ENCODE measurements around the gene LMAN2L.

Gene LMAN2L

GRCh38 chr2:96690306-96691021 is 49.4 kb downstream of the LMAN2L start:
- no peaks in the 10 kb centered on the region for H3K27me3 ChIP-seq (ENCODE audit: insufficient read depth, low read length)
- no peaks in the 10 kb centered on the region for H3K4me1 ChIP-seq (ENCODE audit: insufficient read depth, low read length)
- H3K9ac ChIP-seq (ENCODE audit: low read depth, low read length), result no peak overlapping the region
- H3K27ac ChIP-seq (ENCODE audit: low read length), result no peak overlapping the region
- H3K9me3 ChIP-seq (ENCODE audit: insufficient read depth, low read depth, low read length), result no peaks in the 10 kb centered on the region
- H3K4me3 ChIP-seq (ENCODE audit: low read length), result no peak overlapping the region
- no peaks in the 10 kb centered on the region for H3K36me3 ChIP-seq (ENCODE audit: insufficient read depth, low read depth, low read length)

- no peaks in the 10 kb centered on the region for H3K36me3 ChIP-seq (ENCODE audit: insufficient read depth, low read depth, low read length)
Observed at GRCh38 chr2:96689431-96689991, 50.4 kb downstream of the LMAN2L start.

GRCh38 chr2:96688649-96689430 is 51.0 kb downstream of the LMAN2L start:
- Histone ChIP-seq H3K9ac (ENCODE audit: low read depth, low read length) (no peak overlapping the region), H3K4me1 (ENCODE audit: insufficient read depth, low read length) (no peaks in the 10 kb centered on the region), H3K36me3 (ENCODE audit: insufficient read depth, low read depth, low read length) (no peaks in the 10 kb centered on the region), H3K4me3 (ENCODE audit: low read length) (no peak overlapping the region), H3K27me3 (ENCODE audit: insufficient read depth, low read length) (no peaks in the 10 kb centered on the region), H3K27ac (ENCODE audit: low read length) (no peak overlapping the region), H3K9me3 (ENCODE audit: insufficient read depth, low read depth, low read length) (no peaks in the 10 kb centered on the region)

More at GRCh38 chr2:96689431-96689991, 50.4 kb downstream of the LMAN2L start:
- Histone ChIP-seq H3K4me3 (ENCODE audit: low read length) (no peak overlapping the region), H3K27ac (ENCODE audit: low read length) (no peak overlapping the region), H3K9me3 (ENCODE audit: insufficient read depth, low read depth, low read length) (no peaks in the 10 kb centered on the region), H3K27me3 (ENCODE audit: insufficient read depth, low read length) (no peaks in the 10 kb centered on the region), H3K4me1 (ENCODE audit: insufficient read depth, low read length) (no peaks in the 10 kb centered on the region), H3K9ac (ENCODE audit: low read depth, low read length) (no peak overlapping the region)

DNA sequence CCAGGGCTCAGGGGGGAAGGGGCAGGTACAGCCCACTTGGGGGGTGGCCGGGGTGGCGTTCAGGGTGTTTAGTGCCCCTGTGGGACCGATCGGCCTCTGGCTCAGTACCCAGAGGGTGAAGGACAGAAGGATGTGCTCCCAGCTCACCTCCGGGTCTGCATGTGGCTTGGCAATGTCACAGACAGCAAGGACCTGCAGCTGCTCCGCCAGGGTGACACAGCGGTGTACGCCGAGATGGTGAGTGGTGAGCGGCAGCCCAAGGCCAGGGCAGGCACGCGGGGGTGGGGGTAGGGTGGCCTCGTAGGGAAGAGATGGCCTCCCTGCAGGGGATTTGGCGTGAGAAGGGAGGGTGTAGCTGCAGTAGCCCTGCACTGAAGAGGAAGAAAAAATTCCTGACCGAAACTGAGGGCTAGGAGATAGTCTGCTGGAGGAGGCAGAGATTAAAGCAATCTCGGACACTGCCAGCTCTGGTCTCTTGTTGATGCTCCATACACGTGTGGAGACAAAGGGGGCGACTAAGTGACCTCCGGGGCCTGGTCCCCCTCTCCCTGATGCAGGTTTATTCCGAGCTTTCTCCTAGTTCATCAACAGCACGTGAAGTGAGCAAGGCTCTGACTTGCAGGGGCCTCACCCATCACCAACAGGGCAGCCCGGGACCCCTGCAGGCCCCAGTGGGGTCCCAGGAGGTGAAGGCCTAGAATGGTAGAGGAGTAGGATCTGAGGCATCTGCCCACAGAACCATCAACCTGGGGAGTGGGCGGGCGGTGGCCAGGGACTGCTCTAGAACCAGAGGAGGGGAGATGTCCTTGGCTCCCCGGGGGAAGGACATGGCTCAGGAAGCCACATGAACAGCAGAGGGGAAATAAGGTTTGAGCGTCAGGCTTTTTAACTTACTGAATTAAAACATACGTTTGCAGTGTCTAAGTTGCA is 51.9 kb downstream of the LMAN2L start:
- no peaks in the 10 kb centered on the region for H3K4me1 ChIP-seq (ENCODE audit: insufficient read depth, low read length)
- no peaks in the 10 kb centered on the region for H3K9me3 ChIP-seq (ENCODE audit: insufficient read depth, low read depth, low read length)
- no peak overlapping the region for H3K27ac ChIP-seq (ENCODE audit: low read length)
- no peak overlapping the region for H3K4me3 ChIP-seq (ENCODE audit: low read length)
- no peaks in the 10 kb centered on the region for H3K36me3 ChIP-seq (ENCODE audit: insufficient read depth, low read depth, low read length)
- H3K9ac ChIP-seq (ENCODE audit: low read depth, low read length), result no peak overlapping the region
- no peaks in the 10 kb centered on the region for H3K27me3 ChIP-seq (ENCODE audit: insufficient read depth, low read length)

DNA sequence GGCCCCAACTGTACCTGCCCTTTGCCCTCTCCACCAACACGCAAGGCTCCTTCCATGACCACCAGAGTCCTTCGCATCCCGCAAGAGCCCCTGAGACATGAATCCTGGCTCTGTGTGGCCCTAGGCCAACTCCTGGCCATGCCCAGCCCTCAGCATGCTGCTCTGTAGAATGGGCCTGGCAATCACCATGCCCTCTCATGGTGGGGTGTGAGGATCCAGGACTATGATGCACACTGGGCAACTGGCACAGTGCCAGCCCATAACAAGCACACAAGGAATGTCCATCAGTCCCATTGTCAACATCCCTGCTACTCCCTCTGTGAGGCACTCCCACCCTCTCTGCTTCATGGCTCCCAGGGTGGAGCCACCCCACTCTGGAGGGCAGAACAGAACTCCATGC is 52.6 kb downstream of the LMAN2L start:
- Histone ChIP-seq H3K4me3 (ENCODE audit: low read length) (no peak overlapping the region), H3K9ac (ENCODE audit: low read depth, low read length) (no peak overlapping the region), H3K27me3 (ENCODE audit: insufficient read depth, low read length) (no peaks in the 10 kb centered on the region), H3K9me3 (ENCODE audit: insufficient read depth, low read depth, low read length) (no peaks in the 10 kb centered on the region), H3K36me3 (ENCODE audit: insufficient read depth, low read depth, low read length) (no peaks in the 10 kb centered on the region), H3K27ac (ENCODE audit: low read length) (no peak overlapping the region), H3K4me1 (ENCODE audit: insufficient read depth, low read length) (no peaks in the 10 kb centered on the region)

DNA sequence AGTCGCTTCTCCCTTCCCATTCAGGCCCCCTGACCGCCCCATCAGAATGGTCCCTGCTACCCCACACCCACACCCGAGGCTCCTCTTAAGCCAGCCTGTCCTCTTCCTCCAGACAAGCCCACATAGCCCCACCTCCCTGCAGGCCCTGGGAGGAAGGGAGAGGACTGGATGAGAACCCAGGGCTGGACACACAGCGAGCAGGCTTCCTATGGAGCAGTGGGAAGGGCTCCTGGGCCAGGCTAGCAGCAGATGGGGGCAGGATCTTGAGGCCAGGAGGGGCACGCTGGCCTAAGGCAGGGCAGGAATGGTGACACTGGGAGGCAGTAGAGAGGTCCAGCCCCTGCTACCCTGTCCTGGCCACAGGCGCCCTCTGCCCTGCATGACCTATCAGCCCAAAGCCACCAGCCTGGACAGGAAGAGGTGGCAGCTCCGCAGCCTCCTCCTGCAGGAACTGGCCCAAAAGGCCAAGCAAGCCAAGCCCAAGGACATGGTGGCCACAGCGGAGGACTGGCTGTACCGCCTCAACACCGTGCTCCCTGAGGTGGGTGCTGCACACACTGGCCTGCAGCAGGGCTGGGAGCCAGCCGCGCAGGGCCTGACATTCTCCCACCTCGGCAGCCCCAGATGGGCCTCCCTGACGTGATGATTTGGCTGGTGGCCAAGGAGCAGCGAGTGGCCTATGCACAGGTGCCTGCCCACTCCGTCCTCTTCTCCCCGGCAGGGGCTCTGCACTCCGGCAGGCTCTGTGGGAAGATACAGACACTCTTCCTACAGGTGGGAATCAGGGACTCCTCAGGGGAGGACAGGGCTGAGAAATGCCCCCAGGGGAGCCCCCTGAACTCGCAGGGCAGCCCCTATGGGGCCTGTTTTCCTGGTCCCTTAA is 54.0 kb downstream of the LMAN2L start:
- Histone ChIP-seq H3K9me3 (ENCODE audit: insufficient read depth, low read depth, low read length) (no peaks in the 10 kb centered on the region), H3K4me1 (ENCODE audit: insufficient read depth, low read length) (no peaks in the 10 kb centered on the region), H3K27ac (ENCODE audit: low read length) (no peak overlapping the region), H3K9ac (ENCODE audit: low read depth, low read length) (no peak overlapping the region), H3K36me3 (ENCODE audit: insufficient read depth, low read depth, low read length) (no peaks in the 10 kb centered on the region), H3K4me3 (ENCODE audit: low read length) (no peak overlapping the region), H3K27me3 (ENCODE audit: insufficient read depth, low read length) (no peaks in the 10 kb centered on the region)

GRCh38 chr2:96684883-96685576 is 54.8 kb downstream of the LMAN2L start:
- Histone ChIP-seq H3K4me3 (ENCODE audit: low read length) (no peak overlapping the region), H3K4me1 (ENCODE audit: insufficient read depth, low read length) (no peaks in the 10 kb centered on the region; the same call in 1 of the 2 replicates), H3K9ac (ENCODE audit: low read depth, low read length) (no peak overlapping the region), H3K36me3 (ENCODE audit: insufficient read depth, low read depth, low read length) (no peaks in the 10 kb centered on the region), H3K27ac (ENCODE audit: low read length) (no peak overlapping the region), H3K9me3 (ENCODE audit: insufficient read depth, low read depth, low read length) (no peaks in the 10 kb centered on the region), H3K27me3 (ENCODE audit: insufficient read depth, low read length) (no peaks in the 10 kb centered on the region)

DNA sequence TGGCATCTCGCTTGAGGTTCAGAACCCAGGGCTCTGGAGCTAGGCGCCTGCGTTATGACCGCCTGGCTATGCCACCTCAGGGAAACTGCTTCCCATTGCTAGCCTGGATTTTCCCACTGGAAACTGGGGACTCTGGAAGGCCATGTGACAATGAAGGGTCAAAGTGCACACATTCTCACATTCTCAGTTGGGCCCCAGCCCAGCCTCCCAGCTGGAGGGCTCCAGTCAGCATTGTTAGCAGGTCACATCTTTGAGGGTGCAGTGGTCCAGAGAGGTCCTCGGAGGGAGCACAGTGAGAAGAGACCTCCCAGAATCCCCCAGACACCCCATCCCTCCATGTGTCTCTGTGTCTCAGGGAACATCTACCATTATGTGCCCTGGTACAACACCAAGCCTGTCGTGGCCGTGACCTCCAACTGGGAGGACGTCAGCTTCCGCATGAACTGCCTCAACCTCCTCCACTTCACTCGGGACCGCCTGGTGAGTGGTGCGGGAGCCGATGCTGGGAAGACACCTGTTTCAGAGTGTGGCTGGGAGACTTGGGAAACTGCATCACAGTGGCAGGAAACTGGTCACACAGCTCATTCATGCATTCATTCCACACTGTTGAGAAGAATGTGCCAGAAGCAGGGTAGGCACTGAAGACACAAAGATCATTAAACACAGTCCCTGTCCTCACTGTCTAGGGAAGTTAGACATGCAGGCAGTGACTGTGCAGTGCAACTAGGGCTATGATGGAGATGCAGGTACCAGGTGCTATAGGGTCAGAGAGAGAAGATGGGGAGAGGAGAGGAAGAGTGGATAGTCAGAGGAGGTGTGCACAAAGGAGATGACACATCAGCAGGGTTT is 55.7 kb downstream of the LMAN2L start:
- H3K27me3 ChIP-seq (ENCODE audit: insufficient read depth, low read length), result no peaks in the 10 kb centered on the region
- no peaks in the 10 kb centered on the region for H3K9me3 ChIP-seq (ENCODE audit: insufficient read depth, low read depth, low read length)
- H3K36me3 ChIP-seq (ENCODE audit: insufficient read depth, low read depth, low read length), result no peaks in the 10 kb centered on the region
- H3K4me1 ChIP-seq (ENCODE audit: insufficient read depth, low read length), result no peaks in the 10 kb centered on the region; the same call in 1 of the 2 replicates
- no peak overlapping the region for H3K27ac ChIP-seq (ENCODE audit: low read length)
- H3K9ac ChIP-seq (ENCODE audit: low read depth, low read length), result no peak overlapping the region
- H3K4me3 ChIP-seq (ENCODE audit: low read length), result no peak overlapping the region

- Histone ChIP-seq H3K4me1 (ENCODE audit: insufficient read depth, low read length) (no peaks in the 10 kb centered on the region; the same call in 1 of the 2 replicates), H3K27me3 (ENCODE audit: insufficient read depth, low read length) (no peaks in the 10 kb centered on the region), H3K9me3 (ENCODE audit: insufficient read depth, low read depth, low read length) (no peaks in the 10 kb centered on the region), H3K9ac (ENCODE audit: low read depth, low read length) (no peak overlapping the region), H3K36me3 (ENCODE audit: insufficient read depth, low read depth, low read length) (no peaks in the 10 kb centered on the region), H3K27ac (ENCODE audit: low read length) (no peak overlapping the region), H3K4me3 (ENCODE audit: low read length) (no peak overlapping the region)
Observed at GRCh38 chr2:96683307-96683706, 56.6 kb downstream of the LMAN2L start.

DNA sequence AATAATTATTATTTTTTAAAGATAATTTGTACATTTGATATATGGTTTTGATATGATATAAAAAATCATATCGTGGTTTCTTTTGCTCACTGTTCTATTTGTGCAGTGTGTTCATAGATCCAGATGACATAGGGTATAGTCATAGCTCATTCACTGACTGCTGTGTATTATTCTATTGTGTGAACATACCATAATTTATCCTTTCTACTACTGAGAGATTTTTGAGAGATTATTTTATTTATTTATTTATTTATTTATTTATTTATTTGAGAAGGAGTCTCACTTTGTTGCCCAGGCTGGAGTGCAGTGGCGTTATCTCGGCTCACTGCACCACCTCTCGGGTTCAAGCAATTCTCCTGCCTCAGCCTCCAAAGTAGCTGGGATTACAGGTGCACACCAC is 58.3 kb downstream of the LMAN2L start:
- Histone ChIP-seq H3K9me3 (ENCODE audit: insufficient read depth, low read depth, low read length) (no peaks in the 10 kb centered on the region), H3K4me1 (ENCODE audit: insufficient read depth, low read length) (no peaks in the 10 kb centered on the region; the same call in 1 of the 2 replicates), H3K27me3 (ENCODE audit: insufficient read depth, low read length) (no peaks in the 10 kb centered on the region), H3K27ac (ENCODE audit: low read length) (no peak overlapping the region), H3K36me3 (ENCODE audit: insufficient read depth, low read depth, low read length) (no peaks in the 10 kb centered on the region), H3K4me3 (ENCODE audit: low read length) (no peak overlapping the region), H3K9ac (ENCODE audit: low read depth, low read length) (no peak overlapping the region)
